ENCODE data around the gene GNAI3. TPM values are rescaled to one million over a fixed set of nuclear protein-coding genes. Genes with fewer than 3 reads are reported as not detected.

Gene GNAI3
- polyA plus RNA-seq, 2 of the 4 experiments (the other 2 are of a cell fraction): 5.3 to 8.7 TPM

GRCh38 chr1:109499661-109500536 lies 48.5 kb upstream of the GNAI3 start:
- ChIA-PET POLR2A (no interaction called here), CTCF (interaction anchor here (1.0 to 23.6 kb wide), 11 partner anchors 9 to 276 kb away, joined by 3 to 749 read pairs (median 4); partner anchors contain the start of genes AMIGO1, ATXN7L2 and GPR61)
- ATAC-seq (peak; percentile 80), FAIRE-seq (no peak), DNase-seq (ENCODE audit: low read depth in 1 of 2, low spot score in 1 of 2) (peak in 1 of 2 experiments; percentile 56)
- Histone ChIP-seq H3K4me2 (no peak overlapping the region), H3K9me3 (no peaks in the 10 kb centered on the region), H3K4me3 (no peak overlapping the region), H3K27ac (no peak overlapping the region), H3K4me1 (peaks cover 3% of the 10 kb centered on the region; the same call in 1 of the 3 replicates)
- TF ChIP-seq CTCF (IDR thresholded peaks at IDR 0.05) (peak; percentile 27; the same call in 2 of the 3 replicates), RAD21 (conservative IDR thresholded peaks at IDR 0.05 in 1 of 2, IDR thresholded peaks at IDR 0.05 in 1 of 2) (peak in 1 of 2 experiments; percentile 30; a peak in 2 of 5 replicates), RFX5 (IDR thresholded peaks at IDR 0.05) (no peak), TFCP2L1 (CRISPR knock-in tag; IDR thresholded peaks at IDR 0.05) (no peak), ZC3H11A (IDR thresholded peaks at IDR 0.05) (no peak), CHD4 (IDR thresholded peaks at IDR 0.05; ENCODE audit: borderline replicate concordance) (no peak), ZFP36 (IDR thresholded peaks at IDR 0.05; ENCODE audit: borderline replicate concordance, partially characterized antibody) (no peak), FOSL2 (IDR thresholded peaks at IDR 0.05) (no peak), FOSL2 (CRISPR knock-in tag; IDR thresholded peaks at IDR 0.05) (no peak)
- WGBS (ENCODE audit: missing lambda C conversion rate): 65% methylated on average over 4 of the region's 4 CpGs

GRCh38 chr1:109500941-109501381 lies 47.5 kb upstream of the GNAI3 start:
- Histone ChIP-seq H3K9me3 (no peaks in the 10 kb centered on the region), H3K27ac (no peak overlapping the region), H3K4me1 (no peaks in the 10 kb centered on the region), H3K4me3 (no peak overlapping the region), H3K4me2 (no peak overlapping the region)
- FAIRE-seq (no peak), ATAC-seq (no peak), DNase-seq (ENCODE audit: low read depth in 1 of 2, low spot score in 1 of 2) (no peak)
- WGBS (ENCODE audit: missing lambda C conversion rate): 57% methylated on average over 5 of the region's 5 CpGs
- TF ChIP-seq EHF (CRISPR knock-in tag; IDR thresholded peaks at IDR 0.05) (no peak), FOSB (CRISPR knock-in tag; IDR thresholded peaks at IDR 0.05) (no peak), REST (IDR thresholded peaks at IDR 0.05) (no peak), E2F6 (IDR thresholded peaks at IDR 0.05; ENCODE audit: borderline replicate concordance, low read depth) (no peak)
- ChIA-PET POLR2A (no interaction called here), CTCF (interaction anchor here (1.0 to 23.6 kb wide), 5 partner anchors 12 to 275 kb away, joined by 3 to 749 read pairs (median 4); partner anchors contain the start of gene GPR61)

All from A549 (cell line).